H1 (cell line): Measurements from ENCODE around the gene PPIF. TPM values are rescaled to one million over a fixed set of nuclear protein-coding genes. Genes with fewer than 3 reads are reported as not detected.

Experiments
- CTCF ChIA-PET: fragments of 300-600 bp; sonication (Branson Sonifier 250); formaldehyde crosslinking; loops from one replicate; lab custom pipeline; 2021; ENCODE audit not compliant: partially characterized antibody; lab: Charles Lee
- POLR2A ChIA-PET: fragments of 300-600 bp; sonication (Branson Sonifier 250); formaldehyde crosslinking; loops from one replicate; lab custom pipeline; 2021; ENCODE audit warnings: inconsistent platforms; ENCODE audit not compliant: partially characterized antibody; lab: Charles Lee
- DNase-seq, 2 experiments: peaks; one replicate each; pipeline versions ENCODE4 v3.0.0 to v3.0.0-alpha.2; 2010 to 2022; ENCODE audit warnings: low spot score in 2 of 2, low read depth in 1 of 2, mixed read lengths in 1 of 2
- FAIRE-seq: peaks from 2 replicates; lab custom pipeline; 2011; peaks lifted over from hg19 to GRCh38; lab: Jason Lieb, UNC
- H2AFZ ChIP-seq: 2 replicates; pipeline ENCODE4 v1.8.1; 2012; ENCODE audit warnings: low read length, inconsistent platforms
- H2AK5ac ChIP-seq: 2 replicates; pipeline ENCODE4 v1.6.1; 2013; ENCODE audit warnings: low read depth, low read length
- H2BK120ac ChIP-seq: replicated peaks from 2 replicates; pipeline ENCODE3; 2013; ENCODE audit warnings: low read depth, low read length, inconsistent platforms
- H2BK12ac ChIP-seq: 2 replicates; pipeline ENCODE4 v1.6.1; 2013; ENCODE audit warnings: low read depth, low read length
- H2BK15ac ChIP-seq: 2 replicates; pipeline ENCODE4 v1.6.1; 2013; ENCODE audit warnings: low read length
- H2BK20ac ChIP-seq: 2 replicates; pipeline ENCODE4 v1.6.1; 2013; ENCODE audit warnings: low read length
- H2BK5ac ChIP-seq: 2 replicates; pipeline ENCODE4 v1.6.1; 2013; ENCODE audit warnings: low read depth, low read length
- H3K14ac ChIP-seq: 2 replicates; pipeline ENCODE4 v1.6.1; 2013; ENCODE audit warnings: inconsistent platforms; ENCODE audit not compliant: insufficient read length
- H3K18ac ChIP-seq: 2 replicates; pipeline ENCODE4 v1.6.1; 2013; ENCODE audit warnings: low read length; ENCODE audit errors: extremely low read depth
- H3K23ac ChIP-seq: 2 replicates; pipeline ENCODE4 v1.6.1; 2013; ENCODE audit warnings: inconsistent platforms; ENCODE audit not compliant: insufficient read length
- H3K23me2 ChIP-seq: 2 replicates; pipeline ENCODE4 v1.6.1; 2013; ENCODE audit warnings: low read depth, low read length
- H3K27ac ChIP-seq: 2 replicates; pipeline ENCODE4 v1.6.1; 2011; ENCODE audit warnings: low read depth, low read length, inconsistent platforms
- H3K27me3 ChIP-seq, 4 experiments: replicated peaks in 1 of 4; 1 replicate in 1 of 4; 2 replicates in 3 of 4; pipeline versions ENCODE4 v1.6.1 to v1.8.1; 2011 to 2013; ENCODE audit warnings: low read length in 3 of 4, mild to moderate bottlenecking in 3 of 4, inconsistent platforms in 2 of 4, mixed read lengths in 2 of 4, moderate library complexity in 1 of 4; ENCODE audit not compliant: control insufficient read depth in 3 of 4, insufficient read depth in 3 of 4; ENCODE audit errors: extremely low read depth in 1 of 4
- H3K36me3 ChIP-seq, 4 experiments: 2 replicates each; pipeline versions ENCODE4 v1.6.1 to v1.8.1; 2011 to 2013; ENCODE audit warnings: mild to moderate bottlenecking in 4 of 4, low read length in 3 of 4, moderate library complexity in 2 of 4, control low read depth in 1 of 4, inconsistent platforms in 1 of 4; ENCODE audit not compliant: insufficient read depth in 4 of 4, control insufficient read depth in 2 of 4
- H3K4ac ChIP-seq: replicated peaks from 2 replicates; pipeline ENCODE3; 2013; ENCODE audit warnings: low read length, low read depth, mixed read lengths, inconsistent platforms; ENCODE audit not compliant: insufficient read length
- H3K4me1 ChIP-seq, 4 experiments: replicated peaks in 1 of 4; 1 replicate in 1 of 4; 2 replicates in 3 of 4; pipeline versions ENCODE4 v1.6.1 to v1.8.1; 2011 to 2013; ENCODE audit warnings: low read length in 3 of 4, inconsistent platforms in 2 of 4, mixed read lengths in 1 of 4; ENCODE audit not compliant: insufficient read depth in 4 of 4, control insufficient read depth in 3 of 4
- H3K4me2 ChIP-seq, 2 experiments: 2 replicates each; pipeline versions ENCODE4 v1.6.1 to v1.8.1; 2011 to 2013; ENCODE audit warnings: low read depth in 2 of 2, low read length in 2 of 2, control low read depth in 1 of 2, inconsistent platforms in 1 of 2, mild to moderate bottlenecking in 1 of 2; ENCODE audit not compliant: insufficient read depth in 1 of 2
- H3K4me3 ChIP-seq, 4 experiments: fragments of 200-600, 300-600 bp in 1 of 4; sonication (generic), shearing (Covaris generic), sonication (Bioruptor Twin) in 1 of 4; 2 replicates each; pipeline versions ENCODE4 v1.5.1 to v1.8.1; 2011 to 2016; ENCODE audit warnings: low read length in 4 of 4, low read depth in 3 of 4, control low read depth in 2 of 4, inconsistent platforms in 2 of 4, mild to moderate bottlenecking in 2 of 4, mixed read lengths in 1 of 4, moderate library complexity in 1 of 4; ENCODE audit not compliant: insufficient read depth in 2 of 4; ENCODE audit errors: extremely low read depth in 1 of 4
- H3K56ac ChIP-seq: replicated peaks from 2 replicates; pipeline ENCODE3; 2013; ENCODE audit warnings: low read depth, mild to moderate bottlenecking, mixed read lengths, low read length, inconsistent platforms; ENCODE audit not compliant: insufficient read length
- H3K79me1 ChIP-seq: 2 replicates; pipeline ENCODE4 v1.6.1; 2013; ENCODE audit warnings: low read depth, low read length, control low read depth
- H3K79me2 ChIP-seq, 2 experiments: 2 replicates each; pipeline versions ENCODE4 v1.6.1 to v1.8.1; 2012 to 2013; ENCODE audit warnings: low read length in 2 of 2, mild to moderate bottlenecking in 2 of 2, inconsistent platforms in 1 of 2; ENCODE audit not compliant: insufficient read depth in 2 of 2, control insufficient read depth in 1 of 2
- H3K9ac ChIP-seq, 4 experiments: replicated peaks in 1 of 4; 1 replicate in 1 of 4; 2 replicates in 3 of 4; pipeline versions ENCODE4 v1.6.1 to v1.8.1; 2011 to 2013; ENCODE audit warnings: low read depth in 3 of 4, low read length in 3 of 4, control low read depth in 2 of 4, mild to moderate bottlenecking in 2 of 4, moderate library complexity in 2 of 4, inconsistent platforms in 1 of 4; ENCODE audit errors: extremely low read depth in 1 of 4
- H3K9me3 ChIP-seq, 2 experiments: 2 replicates each; pipeline versions ENCODE4 v1.6.1 to v1.8.1; 2012 to 2013; ENCODE audit warnings: mild to moderate bottlenecking in 2 of 2, moderate library complexity in 2 of 2, control low read depth in 1 of 2, inconsistent platforms in 1 of 2, low read depth in 1 of 2, low read length in 1 of 2, mixed read lengths in 1 of 2; ENCODE audit not compliant: insufficient read depth in 2 of 2
- H4K20me1 ChIP-seq, 2 experiments: replicated peaks in 1 of 2; 2 replicates each; pipeline versions ENCODE3 to v1.8.1; 2011 to 2013; ENCODE audit warnings: inconsistent platforms in 2 of 2, low read length in 2 of 2, mild to moderate bottlenecking in 1 of 2; ENCODE audit not compliant: insufficient read depth in 2 of 2, control insufficient read depth in 1 of 2
- H4K5ac ChIP-seq: 2 replicates; pipeline ENCODE4 v1.6.1; 2013; ENCODE audit warnings: low read length, low read depth, mixed read lengths, inconsistent platforms; ENCODE audit not compliant: insufficient read length
- H4K8ac ChIP-seq: 2 replicates; pipeline ENCODE4 v1.8.0; 2013; ENCODE audit warnings: mild to moderate bottlenecking, moderate library complexity, low read length, inconsistent platforms; ENCODE audit not compliant: insufficient read depth; ENCODE audit errors: extremely low read depth
- H4K91ac ChIP-seq: replicated peaks from 2 replicates; pipeline ENCODE3; 2013; ENCODE audit warnings: low read length, mixed read lengths, inconsistent platforms; ENCODE audit not compliant: insufficient read length
- CTCF ChIP-seq, 3 experiments: IDR thresholded peaks; 1 replicate in 2 of 3; 2 replicates in 1 of 3; pipeline versions ENCODE4 v1.5.1 to v1.6.1; 2011; ENCODE audit warnings: low read length in 3 of 3, mild to moderate bottlenecking in 3 of 3, inconsistent platforms in 2 of 3, low read depth in 1 of 3, moderate library complexity in 1 of 3; ENCODE audit not compliant: insufficient read depth in 1 of 3; ENCODE audit errors: control extremely low read depth in 1 of 3
- RAD21 ChIP-seq, 2 experiments: IDR thresholded peaks in 1 of 2; conservative IDR thresholded peaks in 1 of 2; 2 replicates each; pipeline ENCODE4 v1.6.1; 2011; ENCODE audit warnings: low read depth in 2 of 2, low read length in 2 of 2, improper control_type of control experiment in 1 of 2, inconsistent platforms in 1 of 2, mild to moderate bottlenecking in 1 of 2, moderate library complexity in 1 of 2
- TCF12 ChIP-seq: IDR thresholded peaks from 2 replicates; pipeline ENCODE4 v1.6.1; 2011; ENCODE audit warnings: low read depth, mild to moderate bottlenecking, low read length
- USF2 ChIP-seq: IDR thresholded peaks from 2 replicates; pipeline ENCODE4 v1.6.1; 2011; ENCODE audit warnings: low read length, improper control_type of control experiment
- YY1 ChIP-seq: IDR thresholded peaks from 2 replicates; pipeline ENCODE4 v1.6.1; 2011; ENCODE audit warnings: low read depth, mild to moderate bottlenecking, low read length
- WGBS, 2 experiments: shearing (Covaris generic) in 1 of 2; methylation state at CpG; one replicate each; pipeline versions ENCODE4 v1.1.6 to v1.1.7; 2013 to 2015; ENCODE audit warnings: low lambda C conversion rate in 2 of 2, mixed read lengths in 2 of 2, inconsistent platforms in 1 of 2, low coverage in 1 of 2, missing lambda C conversion rate in 1 of 2; ENCODE audit not compliant: insufficient replicate concordance in 2 of 2, insufficient coverage in 1 of 2, insufficient read length in 1 of 2; ENCODE audit errors: extremely low coverage in 1 of 2, missing lambda C conversion rate in 1 of 2; 5-methylcytosine and 5-hydroxymethylcytosine counted together
- polyA plus RNA-seq, 7 experiments: library from polyadenylated mRNA; depleted of rRNA in 3 of 7; stranded (reverse) in 5 of 7; unstranded in 2 of 7; fragments of >200 nt in 5 of 7; fragments of 200-250 nt in 2 of 7; gene quantifications; 1 replicate in 5 of 7; 2 replicates in 1 of 7; 4 replicates in 1 of 7; pipeline versions ENCODE4 v1.2.1 to v1.2.3, GENCODE V29; 2011 to 2013; ENCODE audit warnings: missing spikeins in 2 of 7, mixed read lengths in 2 of 7
- total RNA-seq: library from RNA; stranded (reverse); fragmentation: NEBNext Ultra II Directional; extraction: Animal tissue kit (Norgen Biotek cat#: 25700); gene quantifications from 2 replicates; pipeline ENCODE4 v1.2.1, GENCODE V29; 2021

PPIF gene
- total and polyA plus RNA-seq, 2 of the 8 experiments (the other 6 are each of a cell fraction or from before 2014, with no cell fraction given) = 70.2 to 77.6 TPM

GRCh38 chr10:79400146-79401004 lies 53.1 kb downstream of the PPIF start:
- no peak for FAIRE-seq
- Histone ChIP-seq H3K4me1 (peaks cover 8 to 30% (median 15%) of the 10 kb centered on the region in 4 experiments), H3K4me3 (no peak overlapping the region), H2AK5ac (no peak overlapping the region), H2BK20ac (no peak overlapping the region), H3K79me1 (no peaks in the 10 kb centered on the region), H4K8ac (peak overlapping the region; percentile 71; the same call in 1 of the 2 replicates), H3K23me2 (peaks cover 5% of the 10 kb centered on the region; the same call in 1 of the 2 replicates), H2BK5ac (no peak overlapping the region), H3K9me3 (no peaks in the 10 kb centered on the region), H4K91ac (no peak overlapping the region), H4K5ac (no peak overlapping the region), H2BK12ac (no peak overlapping the region), H3K23ac (no peak overlapping the region), H3K27me3 (no peaks in the 10 kb centered on the region; a peak in 1 of 7 replicates), H2BK120ac (no peak overlapping the region), H2BK15ac (no peak overlapping the region), H3K4me2 (no peak overlapping the region), H4K20me1 (no peaks in the 10 kb centered on the region), H3K56ac (no peak overlapping the region), H3K79me2 (no peaks in the 10 kb centered on the region), H3K9ac (no peak overlapping the region), H3K4ac (no peak overlapping the region), H2AFZ (no peak overlapping the region), H3K18ac (no peak overlapping the region), H3K14ac (no peak overlapping the region), H3K27ac (no peak overlapping the region), H3K36me3 (no peaks in the 10 kb centered on the region)
- peak in 1 of 2 experiments; percentile 89 for DNase-seq
- ChIA-PET CTCF (interaction anchor here (0.7 to 13.1 kb wide), 38 partner anchors 8 to 180 kb away, joined by 3 to 100 read pairs (median 5); partner anchors contain the start of gene ZCCHC24), POLR2A (interaction anchor here (0.8 to 1.4 kb wide), 4 partner anchors 11 to 54 kb away, joined by 3 to 4 read pairs (median 3); no protein-coding TSS in a partner anchor)
- WGBS, 2 experiments = 78% methylated on average over 11 of the region's 11 CpGs; no CpG with 5 or more reads in 1 of the 2 experiments
- TF ChIP-seq YY1 (peak; percentile 78; the same call in 1 of the 2 replicates), RAD21 (IDR thresholded peaks at IDR 0.05 in 1 of 2, conservative IDR thresholded peaks at IDR 0.05 in 1 of 2; ENCODE audit: low read depth in 2 of 2, low read length in 2 of 2) (peak; percentile 69 to 78), TCF12 (no peak), USF2 (no peak), CTCF (IDR thresholded peaks at IDR 0.05; ENCODE audit: control extremely low read depth in 1 of 3, insufficient read depth in 1 of 3, low read depth in 1 of 3, low read length in 3 of 3) (peak; percentile 80 to 95 (median 86))
